Suprapubic skin (tissue), 4 donors: ENCODE measurements around the gene CLEC16A.

Experiments used
- EP300 ChIP-seq: sonication (generic); formaldehyde crosslinking; IDR thresholded peaks from one replicate; pipeline ENCODE4 v1.6.1; 2017; ENCODE audit warnings: antibody characterized with exemption
- POLR2A ChIP-seq, 2 donors: fragments of 450-650 bp; IDR thresholded peaks; one replicate each; pipeline ENCODE4 v1.6.1; 2017; ENCODE audit warnings: antibody characterized with exemption in 2 of 2, mild to moderate bottlenecking in 2 of 2, moderate library complexity in 2 of 2
- POLR2AphosphoS5 ChIP-seq, 3 donors: sonication (generic); formaldehyde crosslinking; IDR thresholded peaks; one replicate each; pipeline ENCODE4 v1.6.1; 2017; ENCODE audit warnings: antibody characterized with exemption in 3 of 3
- TF ChIP-seq, protein P1 (sequence below), 2 donors: fragments of 200-600 bp in 1 of 2; fragments of 450-650 bp in 1 of 2; sonication (generic) in 1 of 2; IDR thresholded peaks; one replicate each; pipeline ENCODE4 v1.5.1; 2016 to 2019; ENCODE audit warnings: antibody characterized with exemption in 2 of 2, mild to moderate bottlenecking in 1 of 2, moderate library complexity in 1 of 2

GRCh38 chr16:10992797-10993196 lies 48.4 kb downstream of the CLEC16A start:
- TF ChIP-seq POLR2A (IDR thresholded peaks at IDR 0.05) (no peak), POLR2AphosphoS5 (IDR thresholded peaks at IDR 0.05) (no peak), EP300 (no peak)
- TF ChIP-seq, protein P1, sequence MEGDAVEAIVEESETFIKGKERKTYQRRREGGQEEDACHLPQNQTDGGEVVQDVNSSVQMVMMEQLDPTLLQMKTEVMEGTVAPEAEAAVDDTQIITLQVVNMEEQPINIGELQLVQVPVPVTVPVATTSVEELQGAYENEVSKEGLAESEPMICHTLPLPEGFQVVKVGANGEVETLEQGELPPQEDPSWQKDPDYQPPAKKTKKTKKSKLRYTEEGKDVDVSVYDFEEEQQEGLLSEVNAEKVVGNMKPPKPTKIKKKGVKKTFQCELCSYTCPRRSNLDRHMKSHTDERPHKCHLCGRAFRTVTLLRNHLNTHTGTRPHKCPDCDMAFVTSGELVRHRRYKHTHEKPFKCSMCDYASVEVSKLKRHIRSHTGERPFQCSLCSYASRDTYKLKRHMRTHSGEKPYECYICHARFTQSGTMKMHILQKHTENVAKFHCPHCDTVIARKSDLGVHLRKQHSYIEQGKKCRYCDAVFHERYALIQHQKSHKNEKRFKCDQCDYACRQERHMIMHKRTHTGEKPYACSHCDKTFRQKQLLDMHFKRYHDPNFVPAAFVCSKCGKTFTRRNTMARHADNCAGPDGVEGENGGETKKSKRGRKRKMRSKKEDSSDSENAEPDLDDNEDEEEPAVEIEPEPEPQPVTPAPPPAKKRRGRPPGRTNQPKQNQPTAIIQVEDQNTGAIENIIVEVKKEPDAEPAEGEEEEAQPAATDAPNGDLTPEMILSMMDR (IDR thresholded peaks at IDR 0.05), result no peak
